DOHH2 (cell line): ENCODE data around the gene VWA2.

Source experiments
- H3F3A ChIP-seq: fragments of 200-600 bp; sonication (generic), shearing (Covaris generic); 2 replicates; pipeline ENCODE4 v1.6.0; 2016; ENCODE audit warnings: antibody characterized with exemption, mild to moderate bottlenecking; ENCODE audit not compliant: control insufficient read depth, insufficient read depth
- H3K27ac ChIP-seq: fragments of 200-600 bp; sonication (generic); 2 replicates; pipeline ENCODE4 v1.5.1; 2014; ENCODE audit warnings: low read depth, mild to moderate bottlenecking, low read length, moderate library complexity
- H3K27me3 ChIP-seq: fragments of 200-600 bp; sonication (generic); 2 replicates; pipeline ENCODE4 v1.6.1; 2014; ENCODE audit warnings: mild to moderate bottlenecking, low read length, mixed read lengths; ENCODE audit not compliant: control insufficient read depth
- H3K36me3 ChIP-seq: fragments of 200-600 bp; sonication (generic); 2 replicates; pipeline ENCODE4 v1.6.1; 2014; ENCODE audit warnings: mild to moderate bottlenecking, low read length, moderate library complexity, mixed read lengths; ENCODE audit not compliant: control insufficient read depth
- H3K4me1 ChIP-seq: fragments of 200-600 bp; sonication (generic); 2 replicates; pipeline ENCODE4 v1.6.1; 2014; ENCODE audit warnings: mild to moderate bottlenecking, low read length, mixed read lengths; ENCODE audit not compliant: control insufficient read depth
- H3K4me2 ChIP-seq: fragments of 200-600 bp; sonication (generic); 2 replicates; pipeline ENCODE4 v1.6.0; 2014; ENCODE audit warnings: mild to moderate bottlenecking, low read length, moderate library complexity
- H3K4me3 ChIP-seq: fragments of 200-600 bp; sonication (generic); 2 replicates; pipeline ENCODE4 v1.5.1; 2014; ENCODE audit warnings: mild to moderate bottlenecking, low read length, mixed read lengths
- H3K79me2 ChIP-seq: fragments of 200-600 bp; sonication (generic); 2 replicates; pipeline ENCODE4 v1.6.1; 2014; ENCODE audit warnings: mild to moderate bottlenecking, low read length, mixed read lengths; ENCODE audit not compliant: control insufficient read depth
- H3K9me2 ChIP-seq: fragments of 200-600 bp; sonication (generic); replicated peaks from 2 replicates; pipeline ENCODE4 v1.6.1; 2014; ENCODE audit warnings: mild to moderate bottlenecking, low read length, mixed read lengths; ENCODE audit not compliant: control insufficient read depth
- H3K9me3 ChIP-seq: fragments of 200-600 bp; sonication (generic); 2 replicates; pipeline ENCODE4 v1.6.1; 2014; ENCODE audit warnings: antibody characterized with exemption, low read length, mixed read lengths; ENCODE audit not compliant: control insufficient read depth, insufficient read depth
- H4K20me1 ChIP-seq: fragments of 200-600 bp; sonication (generic); 2 replicates; pipeline ENCODE4 v1.6.0; 2014; ENCODE audit warnings: low read depth, mild to moderate bottlenecking, antibody characterized with exemption, low read length, moderate library complexity; ENCODE audit not compliant: control insufficient read depth, insufficient read depth
- EZH2phosphoT487 ChIP-seq: fragments of 200-600 bp; sonication (generic); IDR thresholded peaks from 2 replicates; pipeline ENCODE4 v1.6.1; 2017; ENCODE audit warnings: borderline replicate concordance, mild to moderate bottlenecking, antibody characterized with exemption, low read length, moderate library complexity, mixed read lengths
- TF ChIP-seq, protein P1 (sequence below): fragments of 200-600 bp; sonication (generic); IDR thresholded peaks from one replicate; pipeline ENCODE4 v1.5.1; 2014; ENCODE audit warnings: antibody characterized with exemption, mild to moderate bottlenecking, low read depth, low read length; ENCODE audit not compliant: poor library complexity, severe bottlenecking

VWA2 gene

DNA sequence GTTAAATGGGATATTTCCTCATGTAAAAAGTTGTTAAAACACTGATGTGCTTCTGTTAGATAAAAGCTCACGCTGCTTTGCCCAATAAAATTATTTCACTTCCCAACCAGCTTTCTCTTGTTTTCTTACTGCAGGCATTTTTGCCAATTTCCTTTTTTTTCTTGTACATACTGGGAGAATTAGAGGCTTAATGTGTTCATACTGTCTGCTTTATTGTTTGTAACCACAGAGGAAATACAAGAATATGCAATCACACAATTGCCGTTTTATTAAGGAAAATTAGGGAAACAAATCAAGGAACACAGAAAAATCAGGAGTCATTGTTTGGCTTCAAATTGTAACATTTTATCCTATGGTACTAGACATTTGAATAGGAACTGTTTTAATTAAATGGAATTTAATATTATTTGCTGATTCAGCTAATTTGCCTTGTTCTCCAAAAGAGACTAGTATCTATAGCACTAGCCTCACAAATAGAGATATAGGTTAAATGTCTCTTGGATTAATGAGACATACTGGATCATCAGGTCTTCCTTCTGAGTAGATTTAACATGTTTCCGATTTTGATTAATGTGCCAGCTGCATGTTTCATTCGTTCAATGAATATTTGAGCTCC lies 6.4 kb upstream of the VWA2 start:
- no peaks in the 10 kb centered on the region for H3K9me3 ChIP-seq
- H3K27me3 ChIP-seq, result peaks cover 5% of the 10 kb centered on the region; the same call in 1 of the 2 replicates
- no peaks in the 10 kb centered on the region for H4K20me1 ChIP-seq
- H3K4me3 ChIP-seq, result no peak overlapping the region
- H3K9me2 ChIP-seq, result no peaks in the 10 kb centered on the region
- no peaks in the 10 kb centered on the region for H3K79me2 ChIP-seq
- no peak overlapping the region for H3K4me2 ChIP-seq
- no peaks in the 10 kb centered on the region for H3K4me1 ChIP-seq
- no peaks in the 10 kb centered on the region for H3F3A ChIP-seq
- H3K27ac ChIP-seq, result no peak overlapping the region
- TF ChIP-seq, protein P1, sequence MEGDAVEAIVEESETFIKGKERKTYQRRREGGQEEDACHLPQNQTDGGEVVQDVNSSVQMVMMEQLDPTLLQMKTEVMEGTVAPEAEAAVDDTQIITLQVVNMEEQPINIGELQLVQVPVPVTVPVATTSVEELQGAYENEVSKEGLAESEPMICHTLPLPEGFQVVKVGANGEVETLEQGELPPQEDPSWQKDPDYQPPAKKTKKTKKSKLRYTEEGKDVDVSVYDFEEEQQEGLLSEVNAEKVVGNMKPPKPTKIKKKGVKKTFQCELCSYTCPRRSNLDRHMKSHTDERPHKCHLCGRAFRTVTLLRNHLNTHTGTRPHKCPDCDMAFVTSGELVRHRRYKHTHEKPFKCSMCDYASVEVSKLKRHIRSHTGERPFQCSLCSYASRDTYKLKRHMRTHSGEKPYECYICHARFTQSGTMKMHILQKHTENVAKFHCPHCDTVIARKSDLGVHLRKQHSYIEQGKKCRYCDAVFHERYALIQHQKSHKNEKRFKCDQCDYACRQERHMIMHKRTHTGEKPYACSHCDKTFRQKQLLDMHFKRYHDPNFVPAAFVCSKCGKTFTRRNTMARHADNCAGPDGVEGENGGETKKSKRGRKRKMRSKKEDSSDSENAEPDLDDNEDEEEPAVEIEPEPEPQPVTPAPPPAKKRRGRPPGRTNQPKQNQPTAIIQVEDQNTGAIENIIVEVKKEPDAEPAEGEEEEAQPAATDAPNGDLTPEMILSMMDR, result no peak
- TF ChIP-seq EZH2phosphoT487, result no peak
- no peaks in the 10 kb centered on the region for H3K36me3 ChIP-seq

DNA sequence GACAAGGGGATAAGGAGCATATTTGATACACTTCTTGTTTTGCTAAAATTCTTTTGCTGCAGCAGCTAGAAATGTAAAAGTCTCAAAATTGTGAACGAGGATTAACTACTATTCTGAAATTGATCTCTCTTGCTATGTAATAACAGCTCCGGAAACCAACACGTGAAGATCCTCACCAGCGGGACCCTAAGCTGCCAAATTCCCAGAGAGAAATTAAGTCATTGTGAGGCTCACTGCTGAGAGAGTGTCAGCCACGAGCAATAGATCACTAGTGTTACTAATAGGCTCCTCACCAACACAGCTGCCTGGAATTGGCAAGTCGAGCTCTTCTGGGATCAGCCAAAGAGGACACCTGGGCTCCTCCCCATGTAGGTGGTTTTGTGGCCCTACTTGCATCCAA lies 5.6 kb upstream of the VWA2 start:
- Histone ChIP-seq H3K4me1 (no peaks in the 10 kb centered on the region), H4K20me1 (no peaks in the 10 kb centered on the region), H3K4me2 (no peak overlapping the region), H3K27ac (no peak overlapping the region), H3K27me3 (peaks cover 12% of the 10 kb centered on the region), H3K36me3 (no peaks in the 10 kb centered on the region), H3K9me2 (no peaks in the 10 kb centered on the region), H3F3A (no peaks in the 10 kb centered on the region), H3K4me3 (no peak overlapping the region), H3K9me3 (no peaks in the 10 kb centered on the region), H3K79me2 (no peaks in the 10 kb centered on the region)
- TF ChIP-seq, protein P1, result no peak
- no peak for TF ChIP-seq EZH2phosphoT487

DNA sequence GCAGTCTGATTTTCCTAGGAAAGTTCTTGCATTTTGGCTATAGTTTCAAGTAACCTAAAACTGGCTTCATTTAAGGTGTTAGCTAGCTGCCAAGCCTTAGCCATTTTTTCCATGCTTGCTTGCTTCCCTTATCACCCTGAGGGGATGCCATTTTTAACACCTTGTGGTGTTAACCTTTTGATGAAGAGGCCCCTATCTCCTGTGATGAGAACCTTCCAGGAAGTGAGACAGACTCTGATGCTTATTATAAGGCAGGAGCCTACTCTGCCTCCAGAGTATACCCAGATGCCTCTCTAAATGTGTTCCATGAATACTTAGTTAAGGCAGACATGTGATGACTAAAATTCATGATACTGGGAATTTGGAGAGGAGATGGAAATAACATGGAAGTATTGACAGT lies 4.9 kb upstream of the VWA2 start:
- no peak overlapping the region for H3K4me2 ChIP-seq
- no peaks in the 10 kb centered on the region for H3K36me3 ChIP-seq
- H3K27ac ChIP-seq, result no peak overlapping the region
- H3K4me3 ChIP-seq, result no peak overlapping the region
- H3K4me1 ChIP-seq, result peaks cover 5% of the 10 kb centered on the region; the same call in 1 of the 2 replicates
- TF ChIP-seq, protein P1, result no peak
- no peak for TF ChIP-seq EZH2phosphoT487
- peaks cover 17% of the 10 kb centered on the region for H3K27me3 ChIP-seq
- no peaks in the 10 kb centered on the region for H3K79me2 ChIP-seq
- no peaks in the 10 kb centered on the region for H3K9me3 ChIP-seq
- no peaks in the 10 kb centered on the region for H3K9me2 ChIP-seq
- no peaks in the 10 kb centered on the region for H3F3A ChIP-seq
- no peaks in the 10 kb centered on the region for H4K20me1 ChIP-seq
